ELF-1 (cell line): ENCODE measurements around the gene CC2D1B.
"Not testable (repeated sequence)": the region's sequence is repeated elsewhere in the genome, so short reads cannot be mapped to it uniquely, and the experiment has no call there.

ENCODE experiments used
- DNase-seq: peaks from one replicate; pipeline ENCODE4 v3.0.0-alpha.2; 2016; ENCODE audit warnings: low read depth, low spot score

Gene CC2D1B

GRCh38 chr1:52365746-52366516 is at the start of gene CC2D1B:
Gene CC2D1B, minus strand, starts transcription at chr1:52366205. Its CDS starts 1,585 bp downstream, at chr1:52364620.
- DNase-seq = peak; percentile 100

GRCh38 chr1:52414942-52415341 is 48.9 kb upstream of the CC2D1B start:
- DNase-seq = no peak

- DNase-seq = no peak
Observed at GRCh38 chr1:52413410-52413989, 47.5 kb upstream of the CC2D1B start.

- DNase-seq = no peak
Observed at GRCh38 chr1:52404975-52405338, 39.0 kb upstream of the CC2D1B start.

- peak; percentile 98 for DNase-seq
Observed at GRCh38 chr1:52404116-52404974, 38.3 kb upstream of the CC2D1B start, which contains the start of the genes ORC1 and PRPF38A. Gene ORC1, minus strand, starts transcription at chr1:52404423. Its CDS starts 2,200 bp downstream, at chr1:52402223. Gene PRPF38A, plus strand, starts transcription at chr1:52404602. Its CDS starts 148 bp downstream, at chr1:52404750.

- peak; percentile 79 for DNase-seq
Observed at GRCh38 chr1:52403566-52404115, 37.6 kb upstream of the CC2D1B start.

- no peak for DNase-seq
Observed at GRCh38 chr1:52402860-52403240, 36.8 kb upstream of the CC2D1B start.

GRCh38 chr1:52400131-52400530 is 34.1 kb upstream of the CC2D1B start:
- no peak for DNase-seq

GRCh38 chr1:52399629-52400028 is 33.6 kb upstream of the CC2D1B start:
- no peak for DNase-seq

- DNase-seq = no peak
Observed at GRCh38 chr1:52393174-52393573, 27.2 kb upstream of the CC2D1B start.

GRCh38 chr1:52386458-52386857 is 20.5 kb upstream of the CC2D1B start:
- peak; percentile 28 for DNase-seq

- DNase-seq = no peak
Observed at GRCh38 chr1:52385376-52385775, 19.4 kb upstream of the CC2D1B start.

GRCh38 chr1:52369851-52370250 is 3.8 kb upstream of the CC2D1B start:
- DNase-seq = not testable (repeated sequence)

GRCh38 chr1:52368383-52369172 is 2.6 kb upstream of the CC2D1B start:
- DNase-seq = peak; percentile 77

GRCh38 chr1:52367272-52367671 is 1.3 kb upstream of the CC2D1B start:
- no peak for DNase-seq

- no peak for DNase-seq
Observed at GRCh38 chr1:52366517-52366827, 467 bp upstream of the CC2D1B start.

- peak; percentile 65 for DNase-seq
Observed at GRCh38 chr1:52365071-52365745, 797 bp downstream of the CC2D1B start.

GRCh38 chr1:52364235-52364839 is 1.7 kb downstream of the CC2D1B start:
- DNase-seq = no peak

GRCh38 chr1:52360595-52360968 is 5.4 kb downstream of the CC2D1B start:
- no peak for DNase-seq
